Gastrocnemius medialis (tissue), 4 donors: ENCODE results near the gene E2F4. TPM values are rescaled to one million over a fixed set of nuclear protein-coding genes. Genes with fewer than 3 reads are reported as not detected.

Experiments used
- ATAC-seq, 2 donors: fragments of 150-250 bp; one replicate each; pipeline ENCODE4 v1.9.1; 2016
- DNase-seq, 2 donors: peaks; one replicate each; pipeline ENCODE4 v3.0.0-alpha.2; 2019
- H3K27ac ChIP-seq, 4 donors: fragments of 200-600 bp; sonication (generic); 1 replicate in 1 of 4; 2 replicates in 3 of 4; pipeline ENCODE4 v1.5.1; 2016 to 2018; ENCODE audit warnings: mild to moderate bottlenecking in 2 of 4, moderate library complexity in 1 of 4
- H3K27me3 ChIP-seq, 3 donors: fragments of 200-600 bp; sonication (generic) in 2 of 3; 1 replicate in 1 of 3; 2 replicates in 2 of 3; pipeline versions ENCODE4 v1.5.1 to v1.6.0; 2016 to 2019; ENCODE audit warnings: mild to moderate bottlenecking in 1 of 3, moderate library complexity in 1 of 3
- H3K36me3 ChIP-seq, 2 donors: fragments of 200-600 bp; sonication (generic) in 1 of 2; one replicate each; pipeline ENCODE4 v1.5.1; 2017 to 2018
- H3K4me1 ChIP-seq, 2 donors: fragments of 200-600 bp; sonication (generic) in 1 of 2; one replicate each; pipeline ENCODE4 v1.5.1; 2016 to 2017; ENCODE audit warnings: mild to moderate bottlenecking in 2 of 2
- H3K4me3 ChIP-seq, 4 donors: fragments of 200-600 bp; sonication (generic) in 3 of 4; 1 replicate in 1 of 4; 2 replicates in 3 of 4; pipeline ENCODE4 v1.5.1; 2016 to 2019; ENCODE audit warnings: mild to moderate bottlenecking in 2 of 4
- H3K9me3 ChIP-seq, 3 donors: fragments of 200-600 bp; sonication (generic) in 2 of 3; 1 replicate in 1 of 3; 2 replicates in 2 of 3; pipeline ENCODE4 v1.5.1; 2016 to 2019
- CTCF ChIP-seq, 5 experiments: fragments of 450-650 bp in 3 of 5; fragments of 200-600 bp in 2 of 5; sonication (generic) in 2 of 5; IDR thresholded peaks in 4 of 5; conservative IDR thresholded peaks in 1 of 5; 1 replicate in 4 of 5; 2 replicates in 1 of 5; pipeline ENCODE4 v1.5.1; 2016 to 2019; ENCODE audit warnings: antibody characterized with exemption in 5 of 5, mild to moderate bottlenecking in 3 of 5, moderate library complexity in 3 of 5
- POLR2A ChIP-seq, 2 donors: fragments of 450-650 bp; IDR thresholded peaks; one replicate each; pipeline ENCODE4 v1.6.1; 2017; ENCODE audit warnings: antibody characterized with exemption in 2 of 2, mild to moderate bottlenecking in 2 of 2, moderate library complexity in 2 of 2
- in situ Hi-C, 4 donors: fragments of 200-750 bp; cut with MboI; loops; one replicate each; pipeline versions ENCODE4 v1.15.0 to v1.8.0; 2017; ENCODE audit warnings: low sequenced_read_pairs in 4 of 4
- intact Hi-C: fragments of 100-400 bp; cut with DNase I; formaldehyde crosslinking; loops from one replicate; pipeline ENCODE4 v1.15.1; 2023; ENCODE audit warnings: low total_unique reads
- total RNA-seq, 4 donors: library from RNA; depleted of rRNA; stranded (reverse); fragments of >200 nt; gene quantifications; one replicate each; pipeline versions ENCODE4 v1.1.0 to v1.2.3, GENCODE V29; 2016

Gene E2F4
- total RNA-seq, 4 donors from 2014 or later = 67.8 to 114 (median 96.5) TPM

DNA sequence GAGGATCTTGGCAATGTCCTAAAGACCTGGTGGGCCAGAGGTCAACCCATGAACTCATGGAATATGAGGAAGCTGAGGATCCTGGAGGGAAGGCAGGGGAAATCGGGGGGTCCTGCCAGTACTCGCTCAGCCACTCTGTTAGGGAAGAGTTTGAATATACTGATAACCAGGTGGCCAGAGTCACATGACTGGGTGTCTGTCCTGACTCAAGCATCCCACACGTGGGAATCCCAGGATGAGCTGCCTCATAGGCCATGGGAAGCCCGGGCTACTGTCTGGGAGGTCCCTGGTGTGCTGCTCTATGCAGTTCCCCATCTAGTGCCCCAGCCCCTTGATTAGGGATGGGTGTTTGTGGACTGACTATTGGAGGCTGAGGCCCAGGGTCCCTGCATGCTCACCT lies 3.6 kb upstream of the E2F4 start:
- ATAC-seq (no peak), DNase-seq (no peak)
- TF ChIP-seq CTCF (IDR thresholded peaks at IDR 0.05 in 4 of 5, conservative IDR thresholded peaks at IDR 0.05 in 1 of 5) (no peak), POLR2A (IDR thresholded peaks at IDR 0.05) (no peak)
- no peaks in the 10 kb centered on the region for H3K27me3 ChIP-seq
- no peak overlapping the region for H3K27ac ChIP-seq
- H3K9me3 ChIP-seq = no peaks in the 10 kb centered on the region
- no peaks in the 10 kb centered on the region for H3K36me3 ChIP-seq
- peaks cover 31 to 40% of the 10 kb centered on the region in 2 donors for H3K4me1 ChIP-seq
- intact Hi-C loops = no loop called here
- in situ Hi-C loops = no loop called here
- H3K4me3 ChIP-seq = no peak overlapping the region

GRCh38 chr16:67188798-67189197 lies 3.2 kb upstream of the E2F4 start:
- no peaks in the 10 kb centered on the region for H3K9me3 ChIP-seq
- no peak for ATAC-seq
- H3K27ac ChIP-seq = no peak overlapping the region
- intact Hi-C loops (no loop called here), in situ Hi-C loops (no loop called here)
- no peaks in the 10 kb centered on the region for H3K27me3 ChIP-seq
- H3K4me3 ChIP-seq = no peak overlapping the region
- peaks cover 36 to 43% of the 10 kb centered on the region in 2 donors for H3K4me1 ChIP-seq
- TF ChIP-seq POLR2A (IDR thresholded peaks at IDR 0.05) (no peak), CTCF (IDR thresholded peaks at IDR 0.05 in 4 of 5, conservative IDR thresholded peaks at IDR 0.05 in 1 of 5) (no peak)
- H3K36me3 ChIP-seq = peaks cover 0 to 3% of the 10 kb centered on the region in 2 donors
- no peak for DNase-seq

GRCh38 chr16:67190041-67190440 lies 1.9 kb upstream of the E2F4 start, which contains the start of gene EXOC3L1:
Gene EXOC3L1, minus strand, starts transcription at chr16:67190136. Its CDS starts 460 bp downstream, at chr16:67189676.
- Histone ChIP-seq H3K4me3 (peak within 1 kb of the TSS in 1 of 4 donors; percentile 8), H3K36me3 (peaks cover 0 to 15% of the 10 kb centered on the region in 2 donors), H3K9me3 (no peaks in the 10 kb centered on the region), H3K4me1 (peaks cover 31 to 40% of the 10 kb centered on the region in 2 donors), H3K27ac (no peak within 1 kb of the TSS), H3K27me3 (no peaks in the 10 kb centered on the region)
- intact Hi-C loops = no loop called here
- TF ChIP-seq POLR2A (IDR thresholded peaks at IDR 0.05) (no peak), CTCF (IDR thresholded peaks at IDR 0.05 in 4 of 5, conservative IDR thresholded peaks at IDR 0.05 in 1 of 5) (no peak)
- no peak for DNase-seq
- in situ Hi-C loops = no loop called here
- no peak for ATAC-seq

DNA sequence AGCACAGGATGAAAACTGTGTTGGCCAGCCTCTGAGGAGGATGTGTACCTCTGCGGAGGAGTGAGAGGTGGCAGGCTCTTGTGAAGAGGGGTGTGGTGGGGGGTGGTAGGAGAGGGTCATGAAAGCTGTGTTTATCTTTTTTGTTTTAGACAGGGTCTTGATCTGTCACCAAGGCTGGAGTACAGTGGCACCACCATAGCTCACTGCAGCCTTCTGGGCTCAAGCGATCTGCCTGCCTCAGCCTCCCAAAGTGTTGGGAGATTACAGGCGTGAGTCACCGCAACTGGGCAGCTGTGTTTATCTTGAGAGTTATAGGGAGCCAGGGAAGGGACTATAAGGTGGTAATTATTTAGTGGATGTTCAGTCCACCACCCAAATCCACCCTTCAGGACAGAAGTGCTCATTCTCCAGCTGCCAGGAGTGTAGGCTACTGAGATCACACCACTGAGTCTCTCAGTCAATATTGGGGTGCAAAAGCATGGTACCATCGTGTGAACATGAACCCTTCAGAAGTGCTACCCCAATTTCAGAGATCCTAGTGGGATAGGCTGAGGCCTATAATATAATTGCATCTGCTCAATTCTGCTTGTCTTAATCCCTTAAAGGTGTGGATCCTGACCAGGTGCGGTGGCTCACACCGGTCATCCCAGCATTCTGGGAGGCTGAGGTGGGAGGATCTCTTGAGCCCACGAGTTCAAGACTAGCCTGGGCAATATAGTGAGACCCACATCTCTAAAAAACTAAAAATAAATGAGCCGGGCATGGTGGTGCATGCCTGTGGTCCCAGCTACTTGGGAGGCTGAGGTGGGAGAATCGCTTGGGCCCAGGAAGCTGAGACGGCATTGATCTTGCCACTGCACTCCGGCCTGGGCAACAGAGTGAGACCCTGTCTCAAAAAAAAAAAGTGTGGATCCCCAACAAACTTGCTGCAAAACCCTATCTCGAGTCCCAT lies 1.2 kb upstream of the E2F4 start:
- TF ChIP-seq CTCF (IDR thresholded peaks at IDR 0.05 in 4 of 5, conservative IDR thresholded peaks at IDR 0.05 in 1 of 5) = no peak
- no peak for TF ChIP-seq POLR2A (IDR thresholded peaks at IDR 0.05)
- H3K36me3 ChIP-seq = peaks cover 0 to 22% of the 10 kb centered on the region in 2 donors
- peak overlapping the region in 1 of 4 donors; percentile 28 for H3K27ac ChIP-seq
- no peaks in the 10 kb centered on the region for H3K27me3 ChIP-seq
- in situ Hi-C loops (no loop called here), intact Hi-C loops (no loop called here)
- ATAC-seq (no peak), DNase-seq (no peak)
- H3K4me3 ChIP-seq = peak overlapping the region in 1 of 4 donors; percentile 8
- H3K4me1 ChIP-seq = peaks cover 24 to 33% of the 10 kb centered on the region in 2 donors
- H3K9me3 ChIP-seq = no peaks in the 10 kb centered on the region
